Stimulated activated CD4-positive, alpha-beta T cell treated with anti-CD3 and anti-CD28 coated beads, Interleukin-1b, Interleukin-23, amount 100 ng/mL, for 1 hour (primary cell): ENCODE results near the gene CYFIP1.

ENCODE experiments used
- DNase-seq, 2 donors: peaks; one replicate each; pipeline ENCODE4 v3.0.0-alpha.2; 2020; ENCODE audit warnings: low read depth in 2 of 2

The CYFIP1 gene

GRCh38 chr15:22918056-22918455 is 62.1 kb downstream of the CYFIP1 start:
- DNase-seq = no peak

DNA sequence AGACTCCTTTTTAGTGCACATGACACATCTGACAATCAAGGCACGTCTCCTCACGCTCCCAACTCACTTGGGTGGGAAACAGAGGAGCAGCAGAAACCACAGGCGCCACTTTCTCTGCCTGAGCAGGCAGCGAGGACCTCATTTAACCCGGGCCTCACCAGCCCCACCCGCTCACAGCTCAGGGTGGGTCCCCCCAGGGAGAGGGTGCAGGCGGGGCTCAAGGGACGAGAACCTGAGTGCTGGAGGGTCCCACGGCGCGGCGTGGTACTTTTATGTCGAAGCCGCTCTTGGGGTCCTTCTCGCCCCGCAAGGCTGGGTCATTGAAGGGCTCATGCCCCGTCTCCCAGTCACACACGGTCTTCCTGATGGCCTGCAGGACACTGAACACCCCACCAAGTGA is 62.6 kb downstream of the CYFIP1 start:
- no peak for DNase-seq

DNA sequence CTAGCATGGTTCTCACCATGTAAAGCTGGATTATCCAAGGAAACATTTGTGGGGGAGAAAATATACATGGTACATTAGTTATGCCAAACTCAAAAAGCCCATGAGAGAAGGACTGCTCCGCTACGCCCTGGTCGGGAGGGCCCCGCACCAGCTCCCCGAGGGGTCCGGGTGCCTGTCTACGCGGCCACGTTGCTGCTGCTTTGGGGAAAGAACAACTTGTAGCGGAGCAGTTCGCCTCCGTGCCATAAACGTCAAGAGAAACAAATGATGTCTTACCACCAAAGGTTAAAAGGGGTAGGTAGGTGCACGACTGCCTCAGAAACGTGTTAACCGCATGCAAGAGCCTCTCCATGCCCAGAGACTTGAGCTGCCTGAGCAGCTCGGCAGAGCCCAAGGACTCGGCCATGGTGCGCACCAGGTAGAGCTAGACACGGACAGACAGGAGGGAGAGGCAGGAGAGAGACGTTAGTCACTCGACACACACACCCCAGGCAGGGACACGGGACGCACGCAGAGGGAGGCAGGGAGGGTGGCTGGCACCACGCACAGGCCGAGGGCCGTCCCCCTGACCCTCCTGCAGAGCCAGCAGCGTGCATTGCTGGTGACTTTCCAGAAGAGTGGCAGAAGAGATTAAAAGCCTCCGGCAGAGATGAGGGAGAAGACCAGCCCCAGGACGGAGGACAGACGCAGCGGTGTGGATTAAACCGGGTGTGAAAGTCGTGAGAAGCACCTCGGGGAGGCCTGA is 63.4 kb downstream of the CYFIP1 start:
- DNase-seq = no peak

DNA sequence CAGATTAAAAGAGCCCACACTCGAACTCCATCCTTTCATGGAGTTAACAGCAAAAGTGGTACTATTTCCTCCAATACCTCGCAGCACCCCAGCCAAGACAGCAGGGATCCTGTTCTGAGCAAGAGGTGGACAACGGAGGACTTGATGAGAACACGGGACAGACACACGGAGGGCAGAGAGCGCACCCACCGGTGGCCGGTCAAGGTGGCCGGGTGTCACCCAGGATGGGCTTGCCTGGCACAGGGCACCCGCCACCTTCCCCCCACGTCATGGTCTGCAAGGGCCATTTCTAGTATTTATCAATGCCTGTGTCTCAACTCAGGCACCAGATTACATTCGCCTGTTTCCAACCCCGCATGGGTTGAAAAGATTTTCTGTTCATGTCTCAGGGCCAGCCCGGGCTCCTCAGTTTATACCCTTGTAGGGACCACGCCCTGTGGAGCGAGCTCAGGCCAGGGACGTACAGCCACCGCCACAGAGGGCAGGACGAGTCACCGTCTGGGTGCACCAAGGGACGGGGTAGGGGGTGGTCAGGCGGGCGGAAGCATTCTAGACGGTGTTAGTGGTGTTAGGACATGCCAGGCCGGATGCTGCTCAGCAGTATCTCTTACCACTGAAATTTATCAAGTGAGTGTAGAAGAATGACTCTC is 64.2 kb downstream of the CYFIP1 start:
- no peak for DNase-seq

GRCh38 chr15:22913646-22914380 is 66.4 kb downstream of the CYFIP1 start:
- DNase-seq = no peak

- no peak for DNase-seq
Measured at GRCh38 chr15:22912256-22912655, 67.9 kb downstream of the CYFIP1 start.

GRCh38 chr15:22911306-22911705 is 68.9 kb downstream of the CYFIP1 start:
- DNase-seq = no peak

DNA sequence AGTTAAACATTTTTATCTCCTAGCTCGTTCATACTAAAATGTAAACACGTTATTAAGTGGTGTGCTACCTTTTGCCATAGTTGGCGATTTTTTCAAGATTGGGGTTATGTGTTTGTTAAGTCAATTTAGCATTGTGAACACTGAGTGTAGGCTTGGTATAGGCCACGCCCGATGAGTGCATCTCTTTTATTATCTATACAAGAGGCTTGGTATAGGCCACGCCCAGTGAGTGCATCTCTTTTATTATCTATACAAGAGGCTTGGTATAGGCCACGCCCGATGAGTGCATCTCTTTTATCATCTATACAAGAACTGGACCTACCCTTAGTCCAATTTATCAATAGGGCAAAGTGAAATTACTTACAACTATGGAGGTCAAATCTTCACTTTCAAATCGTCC is 71.3 kb downstream of the CYFIP1 start:
- DNase-seq = no peak

GRCh38 chr15:22907161-22907950 is 72.8 kb downstream of the CYFIP1 start:
- DNase-seq = no peak

- no peak for DNase-seq
Measured at GRCh38 chr15:22904736-22905135, 75.4 kb downstream of the CYFIP1 start.

DNA sequence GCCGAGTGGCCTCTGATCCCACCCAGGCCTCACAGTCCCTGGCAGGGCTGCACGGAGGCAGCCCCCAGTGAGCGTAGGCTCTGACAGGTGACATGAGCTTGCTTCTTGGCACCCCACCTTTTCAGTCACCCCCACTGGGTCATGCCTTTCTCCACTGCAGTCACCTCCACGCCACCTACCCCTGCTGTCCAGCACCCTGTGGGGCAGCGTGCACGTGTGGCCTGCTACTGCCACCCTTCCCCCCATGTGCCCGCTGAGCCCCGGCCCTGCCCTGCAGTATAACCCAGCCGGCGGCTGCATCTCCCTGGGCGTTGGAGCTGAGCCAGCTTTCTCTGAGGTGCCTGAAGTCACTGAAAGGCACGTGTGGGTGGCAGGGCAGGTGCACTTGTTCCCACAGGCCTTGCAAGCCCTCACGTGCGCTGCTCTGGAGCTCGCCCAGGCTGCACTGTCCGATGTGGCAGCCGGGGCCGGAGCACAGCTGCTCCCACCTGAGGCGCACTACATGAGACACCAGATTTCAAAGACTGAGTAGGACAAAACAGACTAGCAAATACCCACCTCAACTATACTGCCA is 76.1 kb downstream of the CYFIP1 start:
- no peak for DNase-seq

DNA sequence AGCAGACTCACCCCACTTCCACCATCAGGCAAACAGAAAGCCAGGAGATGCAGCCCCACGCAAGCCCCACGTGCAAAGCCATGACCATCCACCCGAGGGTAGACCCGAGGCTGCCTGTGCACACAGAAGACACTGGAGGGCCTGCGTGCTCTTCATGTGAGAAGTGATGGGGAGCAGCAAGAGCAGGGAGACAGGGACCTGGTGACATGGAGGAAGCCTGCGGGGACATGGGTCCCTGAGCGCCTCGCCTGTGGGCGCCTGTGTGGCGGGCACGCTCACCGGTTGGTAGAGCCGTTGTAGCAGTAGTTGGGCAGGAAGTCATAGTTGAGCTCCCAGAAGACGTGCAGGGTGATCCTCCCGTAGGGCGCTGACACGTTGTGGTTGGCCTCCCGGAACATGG is 76.7 kb downstream of the CYFIP1 start:
- no peak for DNase-seq

DNA sequence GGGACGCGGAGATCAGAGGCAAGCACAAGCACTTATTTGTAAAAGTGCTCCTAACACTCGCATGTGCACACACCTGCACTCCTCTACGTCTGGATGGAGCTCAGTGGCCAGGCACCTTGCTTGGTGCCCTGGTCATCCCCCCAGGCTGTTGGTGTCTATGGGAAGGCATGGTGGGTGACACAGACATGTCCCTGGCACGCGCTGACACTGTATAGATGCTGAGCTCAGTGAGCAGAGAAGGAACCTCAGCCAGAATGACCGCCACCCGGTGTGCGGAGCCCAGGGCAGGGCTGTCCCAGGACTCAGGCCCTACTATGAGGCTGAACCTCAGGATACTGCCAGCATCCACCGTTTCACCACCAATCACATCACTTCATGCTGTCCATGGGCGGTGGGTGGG is 77.2 kb downstream of the CYFIP1 start:
- DNase-seq = no peak

DNA sequence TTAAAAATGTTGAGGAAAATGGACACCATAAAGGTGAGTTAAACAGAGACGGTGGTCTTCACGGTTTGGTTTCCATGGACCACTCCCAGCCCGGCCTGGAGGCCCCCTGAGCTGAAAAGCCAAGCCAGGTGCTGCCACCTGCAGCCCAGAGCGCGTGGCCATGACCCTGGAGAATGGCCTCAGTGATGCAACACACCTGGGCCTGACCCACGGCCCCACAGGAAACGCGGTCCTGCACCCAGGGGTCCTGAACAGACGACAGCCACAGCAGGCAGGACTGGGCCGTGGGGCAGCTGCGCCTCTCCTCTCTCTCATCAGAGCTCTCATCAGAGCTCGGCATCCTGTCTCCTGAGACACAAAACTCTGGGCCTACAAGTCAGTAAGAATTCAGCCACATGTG is 77.6 kb downstream of the CYFIP1 start:
- DNase-seq = no peak

GRCh38 chr15:22902046-22902445 is 78.1 kb downstream of the CYFIP1 start:
- no peak for DNase-seq

GRCh38 chr15:22895465-22896190 is 84.5 kb downstream of the CYFIP1 start:
- no peak for DNase-seq

GRCh38 chr15:22893881-22894280 is 86.3 kb downstream of the CYFIP1 start:
- no peak for DNase-seq

GRCh38 chr15:22893081-22893480 is 87.1 kb downstream of the CYFIP1 start:
- DNase-seq = no peak

- no peak for DNase-seq
Measured at GRCh38 chr15:22892333-22892732, 87.8 kb downstream of the CYFIP1 start.

DNA sequence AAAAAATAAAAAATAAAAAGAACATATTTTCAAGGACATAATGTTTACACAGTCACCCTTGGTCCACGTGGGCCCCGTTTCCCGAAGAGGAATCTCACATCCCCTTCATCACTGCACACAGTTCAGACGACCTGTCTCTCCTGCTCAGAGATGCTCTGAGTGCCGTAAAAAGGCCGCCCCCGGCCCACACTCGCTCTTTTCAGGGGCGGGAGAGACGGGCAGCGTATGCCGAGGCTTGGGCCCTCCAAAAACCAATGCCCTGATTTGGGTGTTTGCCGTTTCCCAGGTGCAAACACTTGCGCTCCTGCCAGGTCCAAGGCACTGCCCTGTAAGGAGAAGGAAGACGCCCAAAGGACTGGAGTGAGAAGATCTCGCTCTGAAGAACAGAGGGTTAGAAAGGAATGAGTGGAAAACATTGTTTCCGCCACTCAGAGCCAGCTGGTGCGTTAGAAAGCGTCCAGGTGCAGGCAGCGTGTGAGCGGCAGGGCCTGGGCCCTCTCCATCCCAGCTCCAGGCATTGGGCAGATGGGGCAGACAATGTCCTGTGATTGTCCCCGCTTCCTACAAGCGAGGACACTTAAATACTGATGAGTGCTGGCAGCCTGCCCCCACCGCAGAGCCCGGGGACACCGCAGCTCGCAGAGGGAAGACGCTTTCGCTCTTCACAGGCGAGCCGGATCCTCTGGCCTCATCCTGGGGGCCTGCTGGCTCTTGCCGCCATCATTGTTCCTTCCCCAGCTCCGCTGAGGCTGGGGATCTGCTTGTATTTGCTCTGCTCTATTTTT is 88.5 kb downstream of the CYFIP1 start:
- no peak for DNase-seq
